A549 treated with Hydrocortisone at 1 μM for 4 hours (cell line): Measurements from ENCODE around the gene MAFG. TPM values are rescaled to one million over a fixed set of nuclear protein-coding genes. Genes with fewer than 3 reads are reported as not detected.

Source experiments
- total RNA-seq: library from RNA; stranded (reverse); fragments of 200-300 nt; extraction: Qiagen RNA extraction; gene quantifications from 5 replicates; pipeline ENCODE4 v1.2.3, GENCODE V29; 2022

Gene MAFG
- 28.2 to 33.6 TPM (median 29.0 TPM) in 5 replicates for total RNA-seq

DNA sequence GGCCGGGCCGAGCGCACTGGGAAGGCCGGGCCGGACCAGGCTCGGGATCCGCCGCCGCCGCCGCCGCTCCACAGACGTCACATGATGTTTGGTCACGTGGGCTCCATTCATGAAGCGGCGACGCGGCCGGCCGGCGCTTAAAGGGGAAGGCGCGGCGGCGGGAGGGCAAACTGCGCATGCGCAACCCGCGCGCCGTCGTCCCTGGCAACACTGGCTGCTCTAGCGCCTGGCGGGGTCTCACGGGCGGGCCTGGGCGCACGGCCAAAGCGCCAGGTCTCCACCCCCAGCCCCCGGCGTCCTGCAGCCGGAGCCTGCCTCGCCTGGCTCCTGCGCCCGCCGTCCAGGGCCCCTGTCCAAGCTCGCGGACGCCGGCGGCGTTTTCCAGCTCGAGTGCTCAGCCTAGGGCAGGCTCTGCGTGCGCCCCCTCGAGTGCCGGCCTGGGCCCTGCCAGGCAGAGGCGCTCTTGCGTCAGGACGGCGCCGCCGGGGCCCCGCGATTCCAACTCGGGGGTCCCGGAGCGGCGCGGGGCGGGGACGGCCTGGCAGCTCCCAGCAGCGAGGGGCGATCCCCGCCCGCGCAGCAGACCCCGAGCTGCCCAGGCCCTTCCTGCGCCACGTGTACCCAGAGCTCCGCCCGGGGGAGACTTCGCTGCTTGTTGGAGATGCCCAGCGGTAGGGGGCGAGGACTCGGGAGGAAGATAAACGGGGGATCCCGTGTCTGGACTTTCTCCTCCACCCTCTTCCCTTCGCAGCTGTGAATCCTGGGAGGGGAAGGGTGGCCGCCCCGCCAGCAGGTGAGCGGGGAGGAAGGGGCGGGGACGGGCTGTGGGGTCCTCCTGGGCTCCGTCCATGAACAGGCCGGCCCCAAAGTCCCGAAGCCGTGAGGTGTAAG is at the start of gene MAFG:
TSS of gene MAFG (minus strand) at position 83 of the 891 bp plus-strand sequence. CDS start 4,550 bp downstream, outside the sequence.

DNA sequence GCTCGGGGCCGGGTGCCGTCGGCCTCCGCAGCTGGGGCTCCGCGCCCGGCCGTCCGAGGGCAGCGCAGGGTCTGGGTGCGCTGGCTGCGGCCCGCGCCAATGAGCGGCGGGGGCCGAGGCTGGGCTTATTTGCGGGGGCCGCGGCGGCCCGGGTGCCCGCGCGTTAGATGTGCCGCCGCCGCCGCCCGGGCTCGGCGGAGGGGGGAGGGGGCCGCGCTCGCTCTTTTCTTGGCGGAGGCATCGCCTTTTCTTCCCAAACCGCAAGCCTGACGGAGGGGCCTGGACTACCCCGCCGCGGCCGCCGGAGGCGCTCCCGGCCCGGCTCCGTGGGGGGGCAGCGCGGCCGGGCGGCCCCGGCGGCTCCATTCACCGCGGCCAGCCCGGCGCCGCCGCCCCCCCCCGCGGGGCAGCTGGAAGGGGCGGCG is 33.6 kb upstream of the MAFG start, which contains the start of gene NOTUM:
TSS of gene NOTUM (minus strand) at position 101 of the 425 bp plus-strand sequence. CDS start 278 bp downstream, outside the sequence.

DNA sequence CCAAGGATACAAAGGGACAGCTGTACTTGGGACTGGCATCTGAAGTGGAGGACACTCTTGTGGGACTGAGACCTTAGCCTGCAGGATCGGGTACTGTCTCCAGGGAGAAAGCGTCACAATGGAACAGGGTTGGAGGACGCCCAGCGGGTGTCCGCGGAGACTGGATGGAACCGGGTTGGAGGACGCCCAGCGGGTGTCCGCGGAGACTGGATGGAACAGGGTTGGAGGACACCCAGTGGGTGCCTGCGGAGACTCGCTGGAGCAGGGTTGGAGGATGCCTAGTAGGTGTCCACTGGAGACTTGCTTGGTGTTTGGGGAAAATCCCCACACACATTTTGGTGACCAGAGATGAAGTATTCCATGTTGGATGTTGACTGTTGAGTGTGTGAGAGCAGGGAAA is 19.7 kb upstream of the MAFG start, which contains the start of gene MYADML2:
TSS of gene MYADML2 (minus strand) at position 45 of the 400 bp plus-strand sequence. CDS start 5,492 bp downstream, outside the sequence.

DNA sequence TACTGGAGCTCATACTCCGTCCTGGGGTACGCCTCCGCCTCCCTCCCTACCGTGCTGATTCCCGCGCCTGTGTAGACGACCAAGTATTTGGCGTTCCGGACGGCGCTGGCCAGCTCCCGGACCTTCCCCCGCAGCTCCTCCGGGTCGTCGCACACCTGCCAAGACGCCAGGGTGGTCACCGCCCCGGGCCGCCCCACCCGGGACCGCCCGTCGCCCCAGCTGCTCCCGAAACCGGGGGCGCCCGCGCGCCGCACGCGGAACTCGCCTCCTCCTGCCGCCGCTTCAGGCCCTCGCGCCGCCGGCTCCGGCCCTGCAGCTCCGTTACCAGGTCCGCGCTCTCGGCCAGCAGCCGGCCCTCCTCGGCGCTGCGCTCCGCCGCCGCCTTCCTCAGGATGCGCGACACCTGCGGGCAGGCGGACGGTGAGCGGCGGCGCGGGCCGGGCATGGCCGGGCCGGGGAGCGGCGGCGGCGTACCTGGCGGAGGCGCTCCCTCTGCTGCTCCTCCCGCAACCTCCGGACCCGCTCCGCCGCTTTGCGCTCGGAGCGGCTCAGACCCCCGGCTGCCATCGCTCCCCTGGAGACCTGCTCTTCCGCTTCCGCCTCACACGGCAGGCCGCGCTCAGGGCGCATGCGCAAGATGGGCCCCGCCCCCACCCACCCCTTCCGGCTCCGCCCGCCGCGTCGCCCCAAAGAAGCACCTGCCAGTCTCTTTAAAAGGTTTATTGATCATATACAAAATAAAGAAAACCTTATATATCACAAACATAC is 9.8 kb downstream of the MAFG start, which contains the start of gene SIRT7:
TSS of gene SIRT7 (minus strand) at position 612 of the 768 bp plus-strand sequence. CDS start at position 567, 45 bp downstream.

DNA sequence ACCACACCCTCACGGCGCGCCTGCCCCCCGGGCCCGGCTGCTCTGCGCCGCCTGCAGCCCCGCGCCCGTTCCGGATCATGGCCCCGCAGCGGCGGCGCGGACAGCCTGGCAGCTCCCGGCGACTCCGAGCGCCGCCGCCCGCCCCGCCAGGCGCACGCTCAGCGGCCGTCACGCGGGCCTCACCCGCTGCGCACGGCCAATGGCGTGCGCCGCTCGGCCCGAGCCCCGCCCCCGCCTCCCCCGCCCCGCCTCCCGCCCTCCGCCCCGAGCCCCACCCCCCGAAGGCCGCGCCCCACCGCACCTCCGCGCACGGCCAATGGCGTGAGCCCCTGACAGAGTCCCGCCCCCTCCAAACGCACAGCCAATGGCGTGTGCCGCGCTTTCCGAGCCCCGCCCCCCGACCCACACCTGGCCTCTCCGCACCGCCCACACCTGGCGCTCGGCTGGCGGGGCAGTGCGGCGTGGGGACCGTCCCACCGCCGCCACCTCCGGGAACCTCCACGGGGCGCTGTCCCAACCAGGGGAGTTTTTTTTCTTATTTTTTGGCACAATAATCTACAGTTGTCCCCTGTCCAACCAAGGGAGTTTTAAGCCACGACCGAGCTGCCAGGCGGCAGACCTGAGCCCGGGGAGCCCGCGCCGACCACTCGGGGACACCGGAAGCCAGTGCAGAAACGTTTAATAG is 16.1 kb downstream of the MAFG start, which contains the start of gene PCYT2:
TSS of gene PCYT2 (minus strand) at position 123 of the 685 bp plus-strand sequence. CDS start at position 79, 44 bp downstream.

DNA sequence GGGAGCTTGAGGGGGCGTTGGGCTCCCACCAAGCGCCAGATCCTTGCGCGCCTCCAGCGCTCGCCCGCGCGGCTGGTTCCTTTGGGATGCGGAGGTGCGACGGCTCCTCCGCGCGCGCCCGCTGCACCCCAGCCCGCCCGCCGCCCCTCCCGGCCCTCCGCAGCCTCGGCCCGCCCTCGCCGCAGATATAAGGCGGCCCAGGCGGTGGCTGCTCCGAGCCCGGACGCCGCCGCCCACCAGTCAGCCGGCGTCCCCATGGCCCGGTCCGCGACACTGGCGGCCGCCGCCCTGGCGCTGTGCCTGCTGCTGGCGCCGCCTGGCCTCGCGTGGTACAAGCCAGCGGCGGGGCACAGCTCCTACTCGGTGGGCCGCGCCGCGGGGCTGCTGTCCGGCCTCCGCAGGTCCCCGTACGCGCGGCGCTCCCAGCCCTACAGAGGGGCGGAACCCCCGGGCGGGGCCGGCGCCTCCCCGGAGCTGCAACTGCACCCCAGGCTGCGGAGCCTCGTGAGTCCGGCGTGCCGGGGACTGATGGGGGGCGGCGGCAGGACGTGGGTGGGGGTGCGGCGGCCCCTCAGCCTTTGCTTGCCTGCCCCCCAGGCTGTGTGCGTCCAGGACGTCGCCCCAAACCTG is 25.4 kb downstream of the MAFG start, which contains the start of gene NPB:
TSS of gene NPB (plus strand) at position 216 of the 630 bp plus-strand sequence. CDS start at position 256, 40 bp downstream.

DNA sequence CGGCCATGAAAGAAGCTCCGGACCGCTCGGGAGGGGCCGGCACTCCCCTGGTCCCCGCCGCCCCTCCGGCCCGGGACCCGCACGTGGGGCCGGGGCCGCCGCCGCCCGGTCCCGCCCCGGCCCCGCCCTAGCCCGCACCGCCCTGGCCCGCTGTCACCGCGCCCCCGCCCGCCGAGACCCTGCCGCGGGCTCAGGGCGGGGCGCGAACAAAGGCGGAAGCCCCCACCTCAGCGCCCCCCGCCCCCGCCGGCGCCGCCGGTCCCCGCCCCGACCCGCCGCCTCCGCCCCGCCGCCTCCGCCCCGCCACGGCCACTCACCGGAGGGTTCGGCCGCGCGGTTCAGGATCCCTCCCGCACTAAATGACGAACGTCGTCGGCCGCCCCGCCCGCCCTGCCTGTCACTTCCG is 56.6 kb downstream of the MAFG start, which contains the start of gene ARHGDIA:
TSS of gene ARHGDIA (minus strand) at position 357 of the 406 bp plus-strand sequence. CDS start 1,407 bp downstream, outside the sequence.

Other genes with a start within 250 kb of the MAFG start
- 46.1 to 52.5 TPM (median 49.2 TPM) in 5 replicates for gene ARL16, start 243.9 kb downstream of the MAFG start, total RNA-seq
- gene HGS, start 243.7 kb downstream of the MAFG start, total RNA-seq: 146 to 202 TPM (median 189 TPM) in 5 replicates
- 207 to 319 TPM (median 292 TPM) in 5 replicates for gene MRPL12, start 224.4 kb downstream of the MAFG start, total RNA-seq
- gene SLC25A10, start 215.5 kb downstream of the MAFG start, total RNA-seq: 31.5 to 44.9 TPM (median 40.7 TPM) in 5 replicates
- gene GCGR, start 123.6 kb downstream of the MAFG start, total RNA-seq: 0.08 to 0.47 TPM (median 0.30 TPM) in 5 replicates
- gene MCRIP1, start 94.4 kb downstream of the MAFG start, total RNA-seq: 82.0 to 105 TPM (median 93.6 TPM) in 5 replicates
- gene PPP1R27, start 92.7 kb downstream of the MAFG start, total RNA-seq: 0.15 to 0.39 TPM (median 0.22 TPM) in 4 of 5 replicates, not detected in the other
- gene P4HB, start 67.2 kb downstream of the MAFG start, total RNA-seq: 666 to 810 TPM (median 679 TPM) in 5 replicates
- 561 to 665 TPM (median 634 TPM) in 5 replicates for gene ARHGDIA, start 56.4 kb downstream of the MAFG start, total RNA-seq
- 171 to 247 TPM (median 233 TPM) in 5 replicates for gene ALYREF, start 36.1 kb downstream of the MAFG start, total RNA-seq
- gene ANAPC11, start 36.0 kb downstream of the MAFG start, total RNA-seq: 179 to 295 TPM (median 289 TPM) in 5 replicates
- gene NPB, start 25.5 kb downstream of the MAFG start, total RNA-seq: 0.36 to 0.59 TPM (median 0.53 TPM) in 5 replicates
- gene PCYT2, start 16.3 kb downstream of the MAFG start, total RNA-seq: 14.4 to 17.4 TPM (median 16.9 TPM) in 5 replicates
- gene SIRT7, start 9.6 kb downstream of the MAFG start, total RNA-seq: 32.8 to 46.8 TPM (median 42.2 TPM) in 5 replicates
- 68.6 to 86.8 TPM (median 85.6 TPM) in 5 replicates for gene PYCR1, start 9.6 kb upstream of the MAFG start, total RNA-seq
- gene MYADML2, start 19.5 kb upstream of the MAFG start, total RNA-seq: not detected in 5 replicates
- gene NOTUM, start 33.5 kb upstream of the MAFG start, total RNA-seq: 0.14 to 0.37 TPM (median 0.35 TPM) in 5 replicates
- 20.7 to 30.1 TPM (median 27.2 TPM) in 5 replicates for gene ASPSCR1, start 49.9 kb upstream of the MAFG start, total RNA-seq
- 123 to 204 TPM (median 184 TPM) in 5 replicates for gene CENPX, start 95.1 kb upstream of the MAFG start, total RNA-seq
- 11.0 to 15.6 TPM (median 13.4 TPM) in 5 replicates for gene LRRC45, start 95.6 kb upstream of the MAFG start, total RNA-seq
- gene RAC3, start 103.9 kb upstream of the MAFG start, total RNA-seq: 25.9 to 40.2 TPM (median 36.1 TPM) in 5 replicates
- gene DCXR, start 110.0 kb upstream of the MAFG start, total RNA-seq: 61.0 to 102 TPM (median 96.9 TPM) in 5 replicates
- 18.5 to 24.7 TPM (median 23.0 TPM) in 5 replicates for gene RFNG, start 124.1 kb upstream of the MAFG start, total RNA-seq
- 114 to 145 TPM (median 137 TPM) in 5 replicates for gene GPS1, start 124.2 kb upstream of the MAFG start, total RNA-seq
- gene DUS1L, start 138.1 kb upstream of the MAFG start, total RNA-seq: 76.1 to 141 TPM (median 135 TPM) in 5 replicates
- 132 to 142 TPM (median 139 TPM) in 5 replicates for gene FASN, start 170.5 kb upstream of the MAFG start, total RNA-seq